GM12891 (cell line): ENCODE measurements around the gene C17orf114.

Experiments
- PAX5 ChIP-seq: IDR thresholded peaks from 2 replicates; pipeline ENCODE4 v1.6.1; 2011; ENCODE audit warnings: low read length, moderate library complexity, mild to moderate bottlenecking; ENCODE audit not compliant: insufficient read depth, severe bottlenecking
- POLR2A ChIP-seq: IDR thresholded peaks from 2 replicates; pipeline ENCODE4 v1.6.1; 2011; ENCODE audit warnings: low read depth, low read length, control low read depth
- POLR2AphosphoS5 ChIP-seq: IDR thresholded peaks from 2 replicates; pipeline ENCODE4 v1.6.1; 2011; ENCODE audit warnings: low read depth, low read length, control low read depth
- POU2F2 ChIP-seq: IDR thresholded peaks from 2 replicates; pipeline ENCODE4 v1.6.1; 2011; ENCODE audit warnings: low read depth, mild to moderate bottlenecking, control low read depth, low read length, moderate library complexity
- SPI1 ChIP-seq: IDR thresholded peaks from 2 replicates; pipeline ENCODE4 v1.6.1; 2011; ENCODE audit warnings: low read depth, low read length, control low read depth
- TAF1 ChIP-seq: IDR thresholded peaks from 2 replicates; pipeline ENCODE4 v1.6.1; 2011; ENCODE audit warnings: low read depth, low read length, control low read depth

DNA sequence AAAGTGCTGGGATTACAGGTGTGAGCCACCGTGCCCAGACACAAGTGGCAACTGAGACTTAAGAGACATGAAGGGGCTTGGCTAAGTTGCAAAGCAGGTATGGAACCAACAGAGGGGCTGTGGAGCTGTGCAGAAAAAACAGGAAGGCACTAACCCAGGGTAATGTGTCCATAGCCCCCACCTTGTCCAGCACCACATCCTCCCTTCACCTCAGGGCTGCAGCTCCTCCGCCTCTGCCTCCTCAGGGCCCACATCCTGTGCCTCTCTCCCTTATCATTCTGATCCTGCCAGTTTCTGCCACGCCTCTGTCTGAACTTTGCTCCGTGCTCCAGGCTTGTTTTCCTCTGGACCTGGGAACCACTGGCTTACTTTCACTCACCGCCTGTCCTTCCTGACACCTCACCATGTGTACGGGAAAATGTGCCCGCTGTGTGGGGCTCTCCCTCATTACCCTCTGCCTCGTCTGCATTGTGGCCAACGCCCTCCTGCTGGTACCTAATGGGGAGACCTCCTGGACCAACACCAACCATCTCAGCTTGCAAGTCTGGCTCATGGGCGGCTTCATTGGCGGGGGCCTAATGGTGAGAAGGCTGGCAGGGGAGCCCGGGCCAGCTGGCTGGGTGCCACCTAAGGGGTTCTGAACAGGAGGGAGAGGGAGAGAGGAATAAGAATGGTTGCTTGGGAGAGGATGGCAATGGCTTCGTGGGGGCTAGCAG is 30.5 kb downstream of the C17orf114 start, which contains the start of gene TM4SF5:
- TF ChIP-seq TAF1 (no peak), POU2F2 (no peak), POLR2A (no peak), POLR2AphosphoS5 (no peak), SPI1 (no peak), PAX5 (no peak)
